Uterus (tissue), 2 donors: ENCODE data around the gene CKS1B.

Source experiments
- CTCF ChIP-seq, 4 experiments: fragments of 200-600 bp in 2 of 4; fragments of 450-650 bp in 2 of 4; sonication (generic) in 2 of 4; IDR thresholded peaks; one replicate each; pipeline ENCODE4 v1.5.1; 2016 to 2019; ENCODE audit warnings: antibody characterized with exemption in 4 of 4, mild to moderate bottlenecking in 2 of 4, moderate library complexity in 1 of 4
- POLR2A ChIP-seq, 2 donors: fragments of 450-650 bp; IDR thresholded peaks; one replicate each; pipeline ENCODE4 v1.6.1; 2016; ENCODE audit warnings: antibody characterized with exemption in 2 of 2, mild to moderate bottlenecking in 1 of 2, moderate library complexity in 1 of 2

GRCh38 chr1:154934358-154934948, 40.0 kb upstream of the CKS1B start:
- TF ChIP-seq CTCF (IDR thresholded peaks at IDR 0.05) = no peak
- TF ChIP-seq POLR2A (IDR thresholded peaks at IDR 0.05) = no peak
